ENCODE results near the gene ATG9B.

Gene ATG9B, protein sequence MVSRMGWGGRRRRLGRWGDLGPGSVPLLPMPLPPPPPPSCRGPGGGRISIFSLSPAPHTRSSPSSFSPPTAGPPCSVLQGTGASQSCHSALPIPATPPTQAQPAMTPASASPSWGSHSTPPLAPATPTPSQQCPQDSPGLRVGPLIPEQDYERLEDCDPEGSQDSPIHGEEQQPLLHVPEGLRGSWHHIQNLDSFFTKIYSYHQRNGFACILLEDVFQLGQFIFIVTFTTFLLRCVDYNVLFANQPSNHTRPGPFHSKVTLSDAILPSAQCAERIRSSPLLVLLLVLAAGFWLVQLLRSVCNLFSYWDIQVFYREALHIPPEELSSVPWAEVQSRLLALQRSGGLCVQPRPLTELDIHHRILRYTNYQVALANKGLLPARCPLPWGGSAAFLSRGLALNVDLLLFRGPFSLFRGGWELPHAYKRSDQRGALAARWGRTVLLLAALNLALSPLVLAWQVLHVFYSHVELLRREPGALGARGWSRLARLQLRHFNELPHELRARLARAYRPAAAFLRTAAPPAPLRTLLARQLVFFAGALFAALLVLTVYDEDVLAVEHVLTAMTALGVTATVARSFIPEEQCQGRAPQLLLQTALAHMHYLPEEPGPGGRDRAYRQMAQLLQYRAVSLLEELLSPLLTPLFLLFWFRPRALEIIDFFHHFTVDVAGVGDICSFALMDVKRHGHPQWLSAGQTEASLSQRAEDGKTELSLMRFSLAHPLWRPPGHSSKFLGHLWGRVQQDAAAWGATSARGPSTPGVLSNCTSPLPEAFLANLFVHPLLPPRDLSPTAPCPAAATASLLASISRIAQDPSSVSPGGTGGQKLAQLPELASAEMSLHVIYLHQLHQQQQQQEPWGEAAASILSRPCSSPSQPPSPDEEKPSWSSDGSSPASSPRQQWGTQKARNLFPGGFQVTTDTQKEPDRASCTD

GRCh38 chr7:151024435-151025056 is at the start of gene ATG9B:
Gene ATG9B (minus strand): TSS chr7:151024494. CDS start chr7:151024423, 71 bp downstream.
- no peak for DNase-seq (ENCODE audit: low read depth)

DNA sequence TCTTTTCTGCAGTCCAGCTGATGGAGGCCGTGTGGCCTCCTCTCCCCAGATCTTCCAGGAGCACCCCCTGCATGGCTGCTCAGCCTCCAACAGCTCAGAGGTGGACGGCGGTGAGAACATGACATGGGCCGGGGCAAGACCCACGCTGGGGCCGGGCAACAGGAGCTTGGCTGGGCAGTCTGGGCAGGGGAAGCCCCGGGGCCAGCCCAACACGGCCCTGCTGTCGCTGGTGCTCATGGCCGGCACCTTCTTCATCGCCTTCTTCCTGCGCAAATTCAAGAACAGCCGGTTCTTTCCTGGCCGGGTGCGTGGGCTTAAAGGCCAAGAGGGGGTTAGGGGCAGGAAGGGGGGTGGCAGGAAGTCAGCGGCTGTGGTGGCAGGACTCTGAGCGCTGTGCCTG is 49.7 kb upstream of the ATG9B start:
- no peak for DNase-seq (ENCODE audit: low read depth)

GRCh38 chr7:151071032-151071866 is 47.0 kb upstream of the ATG9B start:
- no peak for DNase-seq (ENCODE audit: low read depth)

GRCh38 chr7:151070574-151070960 is 46.3 kb upstream of the ATG9B start:
- no peak for DNase-seq (ENCODE audit: low read depth)

DNA sequence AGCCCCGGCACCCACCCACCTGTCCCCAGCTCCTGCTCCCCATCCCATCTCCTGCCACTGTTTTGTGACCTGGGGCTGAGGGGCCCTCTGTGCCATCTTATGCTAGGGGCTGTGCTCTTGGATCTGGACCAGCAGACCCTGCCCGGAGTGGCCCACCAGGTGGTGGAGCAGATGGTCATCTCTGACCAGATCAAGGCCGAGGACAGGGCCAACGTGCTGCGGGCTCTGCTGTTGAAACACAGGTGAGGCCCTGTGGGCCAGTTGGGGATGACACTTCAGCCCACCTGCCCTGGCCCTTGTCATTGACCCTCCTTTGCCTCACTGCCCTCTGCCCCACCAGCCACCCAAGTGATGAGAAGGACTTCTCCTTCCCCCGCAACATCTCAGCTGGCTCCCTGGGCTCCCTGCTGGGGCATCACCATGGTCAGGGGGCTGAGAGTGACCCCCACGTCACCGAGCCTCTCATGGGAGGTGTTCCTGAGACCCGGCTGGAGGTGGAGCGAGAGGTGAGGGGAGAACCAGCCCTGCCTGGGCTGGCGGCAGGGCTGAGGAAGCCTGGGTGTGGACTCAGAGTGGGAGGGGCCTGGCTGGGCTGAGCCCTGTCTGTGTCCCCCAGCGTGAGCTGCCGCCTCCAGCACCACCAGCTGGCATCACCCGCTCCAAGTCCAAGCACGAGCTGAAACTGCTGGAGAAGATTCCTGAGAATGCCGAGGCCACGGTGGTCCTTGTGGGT is 45.7 kb upstream of the ATG9B start:
- no peak for DNase-seq (ENCODE audit: low read depth)

DNA sequence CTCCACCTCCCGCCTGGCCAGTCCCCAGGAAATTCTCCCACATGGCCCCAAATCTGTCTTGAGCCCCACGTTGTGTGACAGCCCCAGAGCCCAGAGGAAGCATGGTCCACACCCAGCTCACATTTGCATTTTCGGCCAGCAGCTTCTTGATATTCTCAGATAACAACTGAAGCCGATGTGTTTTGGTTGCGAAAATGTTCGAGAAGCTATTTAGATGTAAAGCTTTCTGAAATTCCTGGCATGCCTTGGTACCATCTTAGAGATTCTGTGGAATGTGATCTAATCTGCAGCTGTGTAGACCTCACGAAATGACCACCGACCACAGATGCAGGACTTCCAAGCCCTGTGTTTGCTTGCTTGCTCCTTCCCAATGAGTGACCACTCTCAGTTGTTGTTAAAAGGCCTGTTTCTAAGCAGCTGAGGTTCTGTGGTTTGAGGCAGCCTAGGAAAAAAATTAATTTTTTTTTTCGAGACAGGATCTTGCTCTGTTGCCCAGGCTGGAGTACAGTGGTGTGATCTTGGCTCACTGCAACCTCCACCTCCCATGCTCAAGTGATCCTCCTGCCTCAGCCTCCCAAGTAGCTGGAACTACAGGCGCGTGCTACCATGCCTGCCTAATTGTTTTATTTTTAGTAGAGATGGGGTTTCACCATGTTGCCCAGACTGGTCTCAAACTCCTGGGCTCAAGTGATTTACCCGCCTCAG is 43.9 kb upstream of the ATG9B start:
- DNase-seq (ENCODE audit: low read depth) = no peak

DNA sequence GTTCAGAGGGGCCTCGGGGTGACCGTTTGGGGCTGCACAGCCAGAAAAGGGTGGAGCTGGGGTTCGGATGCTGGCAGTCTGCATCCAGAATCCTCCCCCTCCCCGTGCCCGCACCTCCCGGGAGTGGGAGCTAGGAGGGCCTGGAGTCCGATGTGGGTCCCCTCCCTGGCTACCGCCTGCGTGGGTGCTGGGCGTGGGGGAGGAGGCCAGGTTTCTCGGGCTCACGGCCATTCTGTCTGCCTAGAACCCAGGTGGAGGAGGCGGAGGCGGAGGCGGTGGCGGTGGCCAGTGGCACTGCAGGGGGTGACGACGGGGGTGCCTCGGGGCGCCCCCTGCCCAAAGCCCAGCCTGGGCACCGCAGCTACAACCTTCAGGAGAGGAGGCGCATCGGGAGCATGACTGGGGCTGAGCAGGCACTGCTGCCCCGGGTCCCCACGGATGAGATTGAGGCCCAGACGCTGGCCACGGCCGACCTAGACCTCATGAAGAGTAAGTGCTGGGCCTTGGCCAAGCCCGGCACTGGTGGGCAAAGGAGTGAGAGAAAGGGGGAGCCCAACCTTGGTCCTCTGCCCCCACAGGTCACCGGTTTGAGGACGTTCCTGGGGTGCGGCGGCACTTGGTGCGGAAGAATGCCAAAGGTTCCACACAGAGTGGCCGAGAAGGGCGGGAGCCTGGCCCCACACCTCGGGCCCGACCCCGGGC is 42.1 kb upstream of the ATG9B start:
- DNase-seq (ENCODE audit: low read depth) = no peak

DNA sequence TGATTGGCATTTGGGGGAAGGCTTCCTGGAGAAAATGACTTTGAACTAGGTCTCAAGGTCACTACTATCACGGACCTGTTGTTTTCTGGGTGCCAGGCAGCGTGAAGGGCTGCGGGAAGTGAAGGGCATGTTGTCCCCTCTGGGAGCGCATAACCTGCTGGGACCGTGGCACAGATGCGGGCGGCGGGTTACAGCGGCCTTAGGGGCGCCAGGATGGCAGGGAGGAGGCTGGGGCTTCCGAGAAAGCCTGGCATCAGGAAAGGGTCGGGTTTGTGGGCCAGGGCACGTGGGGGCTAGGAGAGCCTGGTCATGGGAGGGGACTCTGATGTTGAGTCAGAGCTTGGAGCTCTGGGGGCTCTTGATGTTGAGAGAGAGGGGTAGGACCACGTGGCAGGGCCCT is 41.2 kb upstream of the ATG9B start:
- no peak for DNase-seq (ENCODE audit: low read depth)

DNA sequence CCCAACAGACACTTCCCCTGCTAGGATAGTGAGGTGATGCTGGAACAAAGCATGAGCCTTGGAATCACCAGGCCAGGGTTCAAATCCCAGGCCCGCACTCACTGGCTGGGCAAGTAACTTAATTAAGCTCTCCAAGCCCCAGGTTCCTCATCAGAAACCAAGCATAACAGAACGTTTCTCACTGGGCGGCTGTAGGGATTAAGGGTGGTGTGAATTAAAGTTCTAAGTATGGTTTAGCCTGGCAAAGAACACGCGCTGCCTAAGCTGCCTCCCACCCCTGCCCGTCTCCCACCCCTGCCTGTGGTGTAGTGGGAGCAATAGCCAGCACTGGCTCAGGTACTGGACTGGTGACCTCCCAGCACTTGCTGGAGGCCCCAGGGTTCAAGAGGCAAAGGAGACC is 40.7 kb upstream of the ATG9B start:
- DNase-seq (ENCODE audit: low read depth) = no peak

DNA sequence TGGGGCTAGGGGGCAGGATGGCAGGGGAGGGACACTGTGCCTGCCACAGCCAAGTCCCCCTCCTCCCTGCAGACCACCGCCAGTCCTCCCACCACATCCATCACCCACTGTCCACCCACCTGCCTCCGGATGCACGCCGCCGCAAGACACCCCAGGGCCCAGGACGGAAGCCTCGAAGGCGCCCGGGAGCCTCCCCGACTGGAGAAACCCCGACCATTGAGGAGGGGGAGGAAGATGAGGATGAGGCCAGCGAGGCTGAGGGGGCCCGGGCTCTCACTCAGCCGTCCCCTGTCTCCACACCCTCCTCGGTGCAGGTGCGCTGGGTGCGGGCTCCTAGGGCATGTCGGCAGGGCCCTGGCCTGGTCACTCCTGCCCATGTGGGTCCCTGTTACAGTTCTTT is 40.2 kb upstream of the ATG9B start:
- no peak for DNase-seq (ENCODE audit: low read depth)

GRCh38 chr7:151063212-151063561 is 38.9 kb upstream of the ATG9B start:
- DNase-seq (ENCODE audit: low read depth) = no peak

DNA sequence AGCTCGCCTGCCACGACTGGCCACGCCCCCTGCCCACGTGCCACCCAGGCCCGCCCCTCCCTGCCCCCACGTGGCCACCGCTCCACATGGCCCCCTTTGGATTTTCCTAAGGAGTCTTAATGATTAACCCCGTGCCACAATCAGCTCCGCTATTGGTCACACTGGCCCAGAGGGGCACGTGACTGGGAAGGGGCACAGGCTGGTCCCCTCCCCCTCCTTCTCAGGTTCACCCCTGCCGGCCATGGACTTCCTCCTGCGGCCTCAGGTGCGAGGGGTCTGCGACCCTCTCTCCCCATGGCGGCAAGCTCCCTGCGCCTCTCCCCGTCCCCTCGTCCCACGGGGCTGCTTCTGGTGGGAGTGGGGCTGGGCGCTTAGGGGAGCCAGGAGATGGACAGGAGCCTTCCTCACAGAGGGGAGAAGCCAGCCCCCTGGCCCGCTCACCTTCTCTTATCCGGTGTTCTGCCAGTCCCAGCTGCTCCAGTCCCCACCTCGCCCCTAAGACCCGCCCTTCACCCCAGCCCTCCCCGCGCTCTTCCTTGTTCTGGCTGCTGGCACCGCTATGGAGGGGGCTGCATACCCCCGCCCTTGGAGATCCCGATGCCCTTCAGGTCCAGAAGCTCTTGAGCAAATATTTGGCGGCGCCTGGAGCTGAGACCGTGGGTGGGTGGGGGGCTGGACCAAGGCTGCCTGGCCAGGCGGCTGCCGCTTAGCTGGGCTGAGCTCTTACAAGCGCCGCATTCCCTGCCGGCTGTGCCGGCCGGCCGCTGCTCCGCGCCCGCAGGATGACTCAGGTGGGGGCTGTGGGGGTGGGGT is 38.3 kb upstream of the ATG9B start:
- DNase-seq (ENCODE audit: low read depth) = no peak

GRCh38 chr7:151062111-151062398 is 37.8 kb upstream of the ATG9B start:
- no peak for DNase-seq (ENCODE audit: low read depth)

GRCh38 chr7:151061213-151062110 is 37.2 kb upstream of the ATG9B start:
- no peak for DNase-seq (ENCODE audit: low read depth)

GRCh38 chr7:151060416-151061212 is 36.3 kb upstream of the ATG9B start:
- no peak for DNase-seq (ENCODE audit: low read depth)

GRCh38 chr7:151060113-151060415 is 35.8 kb upstream of the ATG9B start:
- DNase-seq (ENCODE audit: low read depth) = no peak

- DNase-seq (ENCODE audit: low read depth) = peak; percentile 64
Observed at GRCh38 chr7:151059367-151060112, 35.2 kb upstream of the ATG9B start, which contains the start of gene SLC4A2. Gene SLC4A2 (plus strand): TSS chr7:151059589. CDS start chr7:151061988, 2,399 bp downstream.
